Stimulated activated CD8-positive, alpha-beta memory T cell treated with anti-CD3 and anti-CD28 coated beads, Interleukin-7, amount 100 ng/mL, for 48 hours (primary cell): ENCODE measurements around the gene ADGRD1.

Source experiments
- DNase-seq, 2 donors: peaks; one replicate each; pipeline ENCODE4 v3.0.0-alpha.2; 2020; ENCODE audit warnings: low read depth in 1 of 2; ENCODE audit errors: extremely low read depth in 1 of 2

Gene ADGRD1

GRCh38 chr12:131005161-131006035 lies 51.7 kb downstream of the ADGRD1 start:
- DNase-seq = no peak

- no peak for DNase-seq
These were observed 52.5 kb downstream of the ADGRD1 start for GRCh38 chr12:131006036-131006735.

DNA sequence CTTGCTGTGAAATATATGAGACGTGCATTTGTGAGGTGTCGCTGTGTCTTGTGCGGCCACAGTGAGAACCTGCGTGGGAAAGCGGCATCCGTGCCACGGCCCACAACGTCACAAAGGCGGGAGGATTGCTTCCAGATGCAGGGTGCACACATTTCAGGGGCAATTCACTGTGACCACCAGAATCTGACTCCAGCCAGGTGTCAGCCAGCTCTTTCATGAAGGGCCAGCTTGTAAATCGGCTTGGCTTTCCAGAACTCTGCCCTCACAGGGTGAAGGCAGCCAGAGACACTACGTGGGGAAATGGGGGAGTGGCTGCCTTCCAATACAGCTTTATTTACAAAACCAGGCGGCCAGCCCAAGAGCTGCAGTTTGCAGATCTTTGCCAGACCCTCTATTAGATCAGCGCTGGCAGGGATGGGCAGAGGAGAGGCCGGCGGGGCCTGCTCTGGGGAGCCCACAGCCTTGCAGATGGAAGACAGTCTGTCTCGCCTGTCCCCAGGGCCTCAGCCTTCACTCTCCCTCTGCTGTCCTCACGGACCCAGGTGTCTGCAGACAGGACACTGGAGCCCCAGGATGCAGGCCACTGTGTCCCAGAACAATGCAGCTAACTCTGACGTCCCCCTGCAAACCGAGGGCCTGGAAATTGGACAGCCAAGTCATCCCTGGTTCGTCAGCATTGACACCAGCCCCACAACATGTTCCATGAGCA lies 53.5 kb downstream of the ADGRD1 start:
- DNase-seq = no peak

GRCh38 chr12:131007740-131008117 lies 54.0 kb downstream of the ADGRD1 start:
- no peak for DNase-seq

DNA sequence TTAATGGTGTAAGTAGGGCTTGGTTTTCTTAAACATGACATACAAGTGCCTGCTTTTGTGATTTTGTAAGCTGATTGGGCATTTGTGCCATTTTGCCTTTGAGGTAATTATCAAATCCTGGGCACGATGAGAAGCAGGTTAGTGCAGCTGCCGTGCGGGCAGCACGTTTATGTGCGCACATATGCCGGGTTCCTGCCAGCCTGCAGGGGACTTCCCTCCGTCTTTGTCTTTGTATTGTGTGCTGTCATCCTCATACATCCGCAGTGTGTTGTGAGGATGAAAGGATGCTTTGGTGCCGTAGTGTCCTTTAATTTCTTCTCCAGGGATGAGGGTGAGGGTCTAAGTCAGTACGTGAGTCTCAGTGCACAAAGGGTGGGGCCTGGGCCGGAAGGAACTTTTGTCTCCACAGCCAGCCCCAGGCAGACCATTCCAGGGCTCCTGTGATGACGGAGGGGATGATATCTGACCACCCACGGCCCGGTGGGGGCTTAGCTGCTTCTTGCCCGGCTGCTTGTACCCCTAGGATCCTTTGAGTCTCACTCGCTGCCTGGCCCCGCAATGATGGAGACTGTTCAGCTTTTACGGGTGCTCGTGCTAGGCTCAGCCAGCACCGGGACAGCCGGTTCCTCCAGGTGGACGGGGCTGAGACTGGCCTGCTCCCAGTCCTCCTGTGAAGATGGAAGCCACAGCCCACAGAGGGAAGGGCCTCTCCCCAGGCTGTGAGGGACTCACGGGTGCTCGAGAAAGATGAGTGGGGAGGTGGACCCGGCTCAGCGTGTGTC lies 54.6 kb downstream of the ADGRD1 start:
- DNase-seq = no peak

DNA sequence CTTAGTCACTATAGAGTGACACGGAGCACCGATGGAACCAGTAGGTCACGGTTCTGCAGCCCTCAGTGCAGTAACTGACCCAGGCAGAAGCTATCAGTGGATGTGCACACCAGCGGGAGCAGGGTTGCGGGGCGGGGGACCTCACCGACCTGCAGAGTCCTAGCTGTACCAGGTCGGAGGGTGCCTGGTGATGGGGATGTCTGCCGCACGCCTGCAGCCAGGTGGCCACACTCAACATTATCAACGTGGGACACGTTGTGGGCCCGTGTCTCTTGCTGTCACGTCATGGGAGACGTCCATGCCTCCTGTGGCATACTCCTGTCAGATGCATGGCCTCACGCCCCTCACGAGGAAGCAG lies 55.2 kb downstream of the ADGRD1 start:
- DNase-seq = no peak

DNA sequence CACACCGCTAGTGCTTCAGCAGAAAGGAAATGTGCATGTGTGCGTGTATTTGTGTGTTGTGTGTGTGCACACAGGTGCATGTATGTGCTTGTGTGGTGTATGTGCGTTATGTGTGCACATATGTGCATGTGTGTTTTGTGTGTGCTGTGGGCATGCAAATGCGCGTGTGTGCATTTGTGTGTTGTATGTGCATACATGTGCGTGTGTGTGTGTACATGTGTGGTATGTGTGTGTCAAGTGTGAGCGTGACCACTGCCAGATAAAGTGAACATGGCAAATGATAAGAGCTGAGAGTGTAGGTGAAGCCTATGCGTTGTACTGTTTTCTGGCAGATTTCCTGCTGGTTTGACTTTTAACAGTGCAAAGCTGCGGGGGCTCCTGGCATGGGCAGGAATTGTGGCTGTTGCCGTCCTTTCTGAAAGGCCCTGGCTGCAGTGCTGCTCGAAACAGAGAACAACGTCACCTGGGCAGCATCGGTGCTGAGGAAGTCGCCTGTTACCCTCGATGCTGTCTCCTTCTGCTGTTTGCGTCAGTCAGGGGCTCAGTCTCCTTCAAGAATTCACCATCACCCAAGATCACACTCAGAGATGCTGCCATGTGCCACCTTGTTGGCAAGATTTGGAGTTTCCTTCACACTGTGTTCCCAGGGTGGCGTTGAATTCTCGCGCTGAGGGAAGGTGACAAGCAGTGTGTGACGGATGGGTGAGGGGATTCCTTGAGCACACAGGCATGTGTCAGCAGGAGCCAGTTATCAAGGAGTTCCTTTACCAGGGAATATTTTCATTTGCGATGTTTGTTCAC lies 56.1 kb downstream of the ADGRD1 start:
- DNase-seq = no peak

DNA sequence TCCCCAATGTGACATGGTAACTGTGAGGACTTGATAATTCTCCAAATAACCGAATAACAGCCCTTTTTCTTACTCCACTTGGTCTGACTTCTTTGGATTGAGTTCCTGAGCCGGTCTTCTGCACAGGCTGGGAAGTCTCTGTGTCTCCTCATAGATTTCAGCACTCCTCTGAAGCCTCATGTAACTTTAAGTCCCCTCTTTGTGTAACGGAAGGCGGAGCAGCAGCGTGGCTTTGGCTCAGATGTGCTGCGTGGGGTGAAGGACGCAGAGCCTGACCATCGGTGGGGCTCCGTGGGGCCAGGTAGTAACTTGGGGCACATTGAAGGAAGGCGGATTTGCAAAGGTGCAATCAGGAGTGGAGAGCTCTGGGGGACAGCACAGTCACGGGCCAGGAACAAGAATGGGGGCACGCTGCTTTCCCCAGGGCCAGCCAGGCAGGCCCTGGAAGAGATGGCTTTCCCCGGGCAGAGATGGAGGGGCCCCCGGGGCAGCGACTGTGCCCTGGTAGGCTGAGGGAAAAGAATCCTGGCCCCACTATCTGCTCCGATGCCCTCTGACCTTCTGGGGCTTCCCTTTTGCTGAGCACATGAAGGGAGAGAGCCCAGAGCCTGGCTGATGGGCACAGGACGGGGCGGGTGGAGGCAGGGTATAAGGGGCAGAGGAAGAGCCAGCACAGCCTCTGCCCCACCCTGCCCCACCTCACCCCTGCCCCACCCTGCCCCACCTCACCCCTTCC lies 56.9 kb downstream of the ADGRD1 start:
- no peak for DNase-seq

DNA sequence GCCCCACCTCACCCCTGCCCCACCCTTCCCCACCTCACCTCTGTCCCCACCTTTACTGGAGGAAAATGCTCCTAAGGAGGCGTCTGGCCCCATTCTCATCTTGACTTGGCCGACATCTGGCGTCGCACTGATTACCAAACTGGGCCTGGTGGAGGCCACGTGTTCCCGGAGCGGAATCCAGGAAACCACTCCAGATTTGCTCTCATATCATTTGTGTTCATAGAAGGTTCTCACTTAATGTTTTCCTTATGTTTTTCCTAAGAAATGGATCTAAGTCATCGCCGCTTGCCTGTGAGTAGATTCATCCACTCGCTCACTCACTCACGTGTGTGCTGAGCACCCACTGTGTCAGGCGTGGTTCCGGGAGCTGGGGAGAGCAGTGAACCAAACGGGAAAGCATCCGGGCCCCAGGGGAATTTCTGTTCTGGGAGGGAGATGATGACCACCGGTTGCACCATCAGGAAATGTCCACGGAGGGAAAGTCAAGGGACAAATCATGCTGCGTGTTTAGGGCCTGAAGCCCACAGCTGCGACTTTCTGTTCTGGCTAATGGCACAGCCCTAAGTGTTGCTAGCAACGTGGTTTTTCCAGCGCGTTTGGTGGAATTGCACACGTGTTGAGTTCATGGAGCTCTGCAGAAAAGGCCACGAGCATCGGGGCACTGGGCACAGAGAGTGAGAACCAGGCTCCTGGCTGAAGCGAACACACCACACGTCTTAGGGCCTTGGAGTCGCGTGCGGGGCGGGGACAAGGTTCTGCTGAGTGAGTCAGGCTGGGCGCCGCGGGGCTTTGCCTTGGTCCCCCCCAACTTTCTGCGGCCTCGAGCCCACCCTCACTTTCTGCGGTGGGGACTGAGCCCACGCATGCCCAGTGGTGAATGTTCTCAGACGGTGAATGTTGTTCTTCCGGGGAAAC lies 57.7 kb downstream of the ADGRD1 start:
- DNase-seq = no peak

DNA sequence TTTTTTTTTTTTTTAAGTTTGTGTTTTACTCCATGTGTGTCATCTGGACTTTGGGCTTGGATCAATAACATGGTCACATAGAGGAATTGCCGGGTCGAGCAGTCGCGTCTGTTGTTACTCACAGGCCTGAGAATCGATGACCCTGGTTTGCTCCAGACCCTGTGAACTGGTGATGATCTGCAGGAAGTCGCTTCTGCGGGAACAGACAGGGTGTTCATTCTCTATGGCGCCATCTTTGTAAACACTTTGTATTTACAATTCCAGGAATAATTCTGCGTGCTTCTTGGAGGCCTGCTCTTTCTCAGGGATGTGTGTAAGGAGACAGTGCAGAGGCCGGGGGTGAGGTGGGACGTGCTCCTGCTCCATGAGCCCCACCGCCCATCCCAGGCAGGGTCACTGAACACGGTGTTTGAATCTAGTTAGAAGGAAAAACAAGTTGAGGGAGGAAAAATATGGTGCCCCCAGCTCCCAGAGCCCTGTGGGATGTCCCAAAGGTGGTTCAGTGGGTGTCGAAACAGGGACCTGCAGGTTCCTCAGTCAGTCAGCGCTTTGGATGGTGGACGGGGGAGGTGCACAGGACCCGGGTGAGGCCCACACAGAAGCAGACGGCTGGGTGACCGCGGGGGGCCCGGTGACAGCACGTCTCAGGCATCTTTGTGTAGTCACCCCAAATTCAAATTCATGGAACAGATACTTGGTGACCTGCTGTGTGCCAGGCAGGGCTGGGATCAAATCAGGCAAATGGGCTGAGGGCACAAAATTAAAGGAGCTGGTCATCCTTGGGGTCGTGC lies 58.8 kb downstream of the ADGRD1 start:
- no peak for DNase-seq

GRCh38 chr12:131013118-131013517 lies 59.4 kb downstream of the ADGRD1 start:
- DNase-seq = no peak

DNA sequence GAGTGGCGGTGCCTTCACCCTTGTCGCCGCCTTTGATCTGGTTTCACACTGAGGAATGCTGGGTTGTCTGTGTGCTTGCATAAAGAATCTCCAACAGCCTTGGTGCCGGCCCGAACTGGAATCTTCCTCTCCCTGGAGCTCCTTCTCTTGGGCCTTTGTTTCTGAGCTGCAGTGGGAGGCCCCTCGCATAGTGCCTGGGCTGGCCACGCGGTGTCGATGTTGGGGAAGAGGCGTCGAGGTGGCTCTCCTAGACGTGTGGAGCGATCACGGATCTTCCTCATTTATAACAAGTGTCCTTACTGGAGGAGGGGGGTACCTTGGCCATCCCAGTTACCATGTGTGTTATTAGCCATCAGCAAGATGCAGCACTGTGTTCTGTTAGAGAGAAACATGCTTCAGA lies 60.6 kb downstream of the ADGRD1 start:
- no peak for DNase-seq

DNA sequence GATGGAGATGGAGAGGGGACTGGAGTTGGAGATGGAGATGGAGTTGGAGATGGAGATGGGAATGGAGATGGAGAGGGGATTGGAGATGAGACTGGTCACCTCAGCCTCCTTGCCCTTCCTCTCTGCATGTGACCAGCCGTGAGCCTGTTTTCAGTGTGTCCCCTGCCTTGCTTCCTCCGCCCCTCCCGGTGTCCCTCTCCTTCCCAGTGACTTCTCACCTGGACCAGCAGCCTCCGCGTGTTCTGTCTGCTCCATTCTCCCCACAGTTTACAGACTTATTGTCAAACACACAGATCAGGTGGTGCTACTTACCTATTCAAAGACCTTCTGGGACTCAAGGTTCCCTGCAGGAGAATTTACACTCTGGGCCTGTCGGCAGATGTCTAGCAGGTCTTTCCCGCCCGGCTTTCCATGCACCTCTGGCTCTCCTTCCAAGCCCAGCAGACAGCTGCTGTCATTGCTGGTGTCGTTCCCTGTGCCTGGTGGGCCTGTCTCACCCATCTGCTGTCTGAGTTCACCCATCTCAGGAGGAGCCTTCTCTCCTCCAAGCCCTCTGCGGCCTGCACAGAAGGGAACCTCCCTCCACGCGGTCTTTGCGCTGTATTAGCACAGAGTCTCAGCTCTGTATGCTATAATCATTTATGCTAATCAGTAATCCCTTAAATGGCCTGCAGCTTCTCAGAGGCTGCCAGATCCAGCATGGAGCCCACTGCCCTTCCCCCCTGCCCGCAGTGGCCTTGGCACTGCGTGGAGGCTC lies 62.1 kb downstream of the ADGRD1 start:
- no peak for DNase-seq

DNA sequence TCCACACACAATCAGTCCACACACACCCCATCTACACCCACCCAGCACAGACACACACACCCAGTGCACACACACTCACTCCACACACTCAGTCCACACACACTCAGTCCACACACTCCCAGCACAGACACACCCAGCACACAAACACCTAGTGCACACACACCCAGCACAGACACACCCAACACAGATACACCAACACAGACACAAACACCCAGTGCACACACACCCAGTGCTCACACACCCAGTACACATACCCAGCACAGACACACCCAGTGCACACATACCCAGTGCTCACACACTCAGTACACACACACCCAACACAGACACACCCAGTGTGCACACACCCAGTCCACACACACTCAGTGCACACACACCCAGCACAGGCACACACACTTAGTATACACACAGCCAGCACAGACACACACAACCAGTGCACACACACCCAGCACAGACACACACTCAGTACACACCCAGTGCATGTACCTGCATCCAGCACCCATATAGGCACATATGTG lies 63.8 kb downstream of the ADGRD1 start:
- no peak for DNase-seq

DNA sequence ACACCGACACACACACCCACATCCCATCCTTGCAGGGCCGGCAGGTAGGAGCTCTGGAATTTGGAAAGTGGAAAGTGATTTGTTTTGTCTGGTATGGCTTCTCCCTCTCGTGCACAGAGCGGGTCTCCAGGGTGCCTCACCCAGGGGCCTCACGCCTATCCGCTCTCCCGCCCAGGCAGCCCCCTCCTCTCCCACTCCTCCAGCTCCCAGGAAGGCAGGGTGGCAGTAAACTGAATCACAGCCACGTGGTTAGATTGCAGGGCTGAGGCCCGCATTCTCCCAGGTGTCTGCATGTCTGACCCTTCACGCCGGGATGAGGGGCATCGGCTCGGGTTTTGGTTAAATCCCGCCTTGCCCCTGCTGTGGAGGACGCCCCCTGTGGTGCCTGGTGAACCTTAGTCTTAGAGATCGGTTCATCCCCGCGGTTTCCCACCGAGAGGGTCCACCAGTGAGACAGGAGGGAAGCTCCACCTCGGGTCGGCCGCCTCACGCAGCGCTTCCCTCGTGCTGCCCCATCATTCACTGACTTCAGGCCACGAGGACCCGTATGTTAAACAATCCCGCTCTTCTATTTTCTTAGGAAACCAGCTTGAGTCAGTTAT lies 64.4 kb downstream of the ADGRD1 start:
- DNase-seq = no peak

GRCh38 chr12:131018808-131019397 lies 65.2 kb downstream of the ADGRD1 start:
- no peak for DNase-seq
